ENCODE measurements around the gene XNDC1N. TPM values are rescaled to one million over a fixed set of nuclear protein-coding genes. Genes with fewer than 3 reads are reported as not detected.

XNDC1N gene
- total and polyA plus RNA-seq, 10 donors, result 2.5 to 19.2 (median 12.3) TPM

GRCh38 chr11:71928737-71929443, 496 bp upstream of the XNDC1N start, which contains the start of gene RNF121:
TSS of gene RNF121 (plus strand) at chr11:71929046. CDS start at chr11:71929062, 16 bp downstream.
- 0 to 1% (median 1%) methylated on average over 32 of the region's 32 CpGs for WGBS, 5 donors
- peaks cover 0 to 21% (median 6%) of the 10 kb centered on the region in 6 donors for H3K36me3 ChIP-seq
- peak within 1 kb of the TSS; percentile 76 to 96 (median 92) for H3K4me3 ChIP-seq
- H3K27me3 ChIP-seq (replicated peaks in 1 of 7), result no peaks in the 10 kb centered on the region
- intact Hi-C loops (cut with DNase I; ENCODE audit: low total_unique reads), result no loop called here
- DNase-seq, result peak; percentile 99
- TF ChIP-seq POLR2AphosphoS5 (IDR thresholded peaks at IDR 0.05) (peak; percentile 92 to 94 (median 93)), CTCF (IDR thresholded peaks at IDR 0.05 in 8 of 11, conservative IDR thresholded peaks at IDR 0.05 in 3 of 11) (no peak)
- H3K4me1 ChIP-seq, result peaks cover 14 to 69% (median 43%) of the 10 kb centered on the region in 6 donors
- peak within 1 kb of the TSS; percentile 89 to 96 (median 95) for H3K27ac ChIP-seq
- no peaks in the 10 kb centered on the region for H3K9me3 ChIP-seq

- intact Hi-C loops (cut with DNase I; ENCODE audit: low total_unique reads), result no loop called here
- TF ChIP-seq CTCF (IDR thresholded peaks at IDR 0.05 in 8 of 11, conservative IDR thresholded peaks at IDR 0.05 in 3 of 11) (no peak), POLR2AphosphoS5 (IDR thresholded peaks at IDR 0.05) (no peak), POLR2A (IDR thresholded peaks at IDR 0.05) (no peak)
- 90 to 96% (median 94%) methylated on average over 9 of the region's 9 CpGs for WGBS, 5 donors
- Histone ChIP-seq H3K27me3 (replicated peaks in 1 of 7) (no peaks in the 10 kb centered on the region), H3K27ac (no peak overlapping the region), H3K4me3 (no peak overlapping the region), H3K36me3 (peaks cover 0 to 79% (median 61%) of the 10 kb centered on the region in 6 donors), H3K9me3 (no peaks in the 10 kb centered on the region), H3K4me1 (no peaks in the 10 kb centered on the region)
- DNase-seq, result no peak
Observed at GRCh38 chr11:71917646-71918140, 10.7 kb downstream of the XNDC1N start.

- Histone ChIP-seq H3K27ac (no peak overlapping the region), H3K27me3 (replicated peaks in 1 of 7) (no peaks in the 10 kb centered on the region), H3K4me3 (no peak overlapping the region), H3K36me3 (peaks cover 0 to 89% (median 62%) of the 10 kb centered on the region in 6 donors), H3K9me3 (no peaks in the 10 kb centered on the region), H3K4me1 (no peaks in the 10 kb centered on the region)
- TF ChIP-seq POLR2A (IDR thresholded peaks at IDR 0.05) (no peak), CTCF (IDR thresholded peaks at IDR 0.05 in 8 of 11, conservative IDR thresholded peaks at IDR 0.05 in 3 of 11) (no peak), POLR2AphosphoS5 (IDR thresholded peaks at IDR 0.05) (no peak)
- no peak for DNase-seq
- intact Hi-C loops (cut with DNase I; ENCODE audit: low total_unique reads), result no loop called here
- WGBS, 5 donors, result 93 to 98% (median 94%) methylated on average over 7 of the region's 7 CpGs
Observed at GRCh38 chr11:71914617-71915189, 13.7 kb downstream of the XNDC1N start.

All from spleen (tissue), 11 donors.